Subcutaneous abdominal adipose tissue (tissue), 5 donors: Measurements from ENCODE around the gene CDH16.
A peak's percentile ranks its signal among the peaks of the same experiment; 100 is the strongest.
"Not testable (repeated sequence)": the region's sequence is repeated elsewhere in the genome, so short reads cannot be mapped to it uniquely, and the experiment has no call there.

Experiments
- H3K27ac ChIP-seq: one replicate; pipeline ENCODE4 v1.7.0; 2013; ENCODE audit warnings: low read depth, mild to moderate bottlenecking, inconsistent platforms, low read length, moderate library complexity
- H3K27me3 ChIP-seq, 5 donors: one replicate each; pipeline ENCODE4 v1.7.0; 2013; ENCODE audit warnings: low read length in 5 of 5, inconsistent platforms in 1 of 5; ENCODE audit not compliant: control insufficient read depth in 5 of 5, insufficient read depth in 4 of 5
- H3K36me3 ChIP-seq, 5 donors: one replicate each; pipeline ENCODE4 v1.7.0; 2013; ENCODE audit warnings: low read length in 5 of 5; ENCODE audit not compliant: control insufficient read depth in 5 of 5, insufficient read depth in 5 of 5
- H3K4me1 ChIP-seq, 5 donors: one replicate each; pipeline ENCODE4 v1.7.0; 2013; ENCODE audit warnings: low read length in 5 of 5, mild to moderate bottlenecking in 3 of 5, moderate library complexity in 1 of 5; ENCODE audit not compliant: control insufficient read depth in 5 of 5, insufficient read depth in 5 of 5
- H3K4me3 ChIP-seq, 5 donors: one replicate each; pipeline ENCODE4 v1.7.0; 2013; ENCODE audit warnings: low read length in 5 of 5, low read depth in 1 of 5
- H3K9ac ChIP-seq, 5 donors: one replicate each; pipeline ENCODE4 v1.7.0; 2013; ENCODE audit warnings: low read length in 5 of 5, mild to moderate bottlenecking in 4 of 5, moderate library complexity in 3 of 5
- H3K9me3 ChIP-seq, 5 donors: one replicate each; pipeline ENCODE4 v1.7.0; 2013; ENCODE audit warnings: low read length in 5 of 5; ENCODE audit not compliant: control insufficient read depth in 5 of 5
- donor health status: healthy.
- donor health status: healthy.
- donor health status: healthy.
- donor health status: healthy.
- donor health status: healthy.

The CDH16 gene

DNA sequence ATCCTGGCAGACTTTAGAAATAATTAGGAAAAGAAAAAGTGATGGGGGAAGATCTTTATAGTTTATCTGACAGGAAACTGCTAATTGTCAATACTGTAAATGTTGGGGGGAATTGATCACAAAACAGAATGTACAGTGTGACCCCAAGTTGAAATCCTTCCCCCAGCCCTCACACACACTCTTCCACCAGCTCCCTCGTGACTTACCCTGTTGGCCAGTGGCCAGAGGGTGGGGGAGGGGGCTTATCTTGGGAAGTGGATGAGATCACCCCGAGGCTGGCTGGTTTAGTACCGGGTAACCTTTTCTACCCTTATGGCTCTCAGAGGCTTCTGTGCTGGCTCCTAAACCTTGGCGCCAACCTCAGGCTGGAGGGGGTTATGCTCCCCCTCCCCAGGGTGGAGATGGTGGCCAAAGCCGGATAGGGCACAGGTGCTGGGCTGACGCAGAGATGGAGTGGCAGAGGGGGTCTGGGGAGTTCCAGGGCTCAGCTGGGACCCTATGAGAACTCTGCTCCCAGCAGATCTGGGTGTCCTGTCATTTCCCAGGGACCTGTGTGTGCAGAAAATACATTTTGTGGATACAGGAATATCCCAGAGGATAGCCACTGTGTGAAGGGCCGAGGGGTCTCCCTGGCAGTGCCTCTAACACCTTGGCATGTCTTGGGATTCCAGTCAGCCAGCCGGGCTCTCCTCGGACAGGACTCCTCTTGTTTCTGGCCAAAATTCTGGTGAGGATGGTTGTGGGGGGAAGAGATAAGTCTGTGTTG, 18.6 kb downstream of the CDH16 start:
- Histone ChIP-seq H3K9ac (no peak overlapping the region), H3K27ac (no peak overlapping the region), H3K4me1 (peaks cover 3 to 29% (median 13%) of the 10 kb centered on the region in 5 donors), H3K27me3 (peaks cover 0 to 2% (median 0%) of the 10 kb centered on the region in 5 donors), H3K9me3 (no peaks in the 10 kb centered on the region), H3K4me3 (no peak overlapping the region), H3K36me3 (peaks cover 0 to 4% (median 0%) of the 10 kb centered on the region in 5 donors)

DNA sequence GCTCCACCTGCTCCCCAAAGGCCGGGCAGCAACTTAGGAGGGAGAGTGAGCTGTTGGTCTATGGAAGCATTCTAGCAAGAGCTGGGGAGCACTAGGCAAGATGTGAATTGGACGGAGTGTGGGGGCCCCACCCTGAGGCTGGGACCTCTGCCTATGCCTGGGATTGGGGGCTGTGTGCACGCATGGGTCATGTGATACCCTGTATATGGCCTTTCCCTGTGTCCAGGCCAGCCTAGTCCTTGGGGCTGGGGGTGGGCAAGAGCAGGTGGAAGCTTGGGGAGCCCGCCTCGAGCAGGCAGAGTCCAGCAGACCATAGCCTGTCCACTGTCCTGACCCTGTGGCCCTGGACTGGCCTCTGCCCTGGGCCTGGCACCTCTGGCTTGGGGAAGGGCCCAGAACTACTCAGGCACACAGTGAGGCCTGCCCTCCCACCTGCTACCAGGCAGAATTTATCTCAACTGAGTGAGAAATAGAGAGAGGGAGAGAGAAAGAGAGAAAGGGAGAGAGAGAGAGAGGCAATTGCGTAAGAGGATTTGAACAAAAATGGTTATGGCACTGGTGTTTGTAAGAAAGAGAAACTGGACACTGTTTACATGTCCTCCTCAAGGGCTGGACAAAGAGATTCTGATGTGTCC, 19.3 kb downstream of the CDH16 start:
- no peak overlapping the region for H3K9ac ChIP-seq
- H3K36me3 ChIP-seq: peaks cover 0 to 4% (median 0%) of the 10 kb centered on the region in 5 donors
- no peak overlapping the region for H3K4me3 ChIP-seq
- no peaks in the 10 kb centered on the region for H3K27me3 ChIP-seq
- H3K4me1 ChIP-seq: peaks cover 3 to 29% (median 13%) of the 10 kb centered on the region in 5 donors
- H3K27ac ChIP-seq: no peak overlapping the region
- H3K9me3 ChIP-seq: no peaks in the 10 kb centered on the region

DNA sequence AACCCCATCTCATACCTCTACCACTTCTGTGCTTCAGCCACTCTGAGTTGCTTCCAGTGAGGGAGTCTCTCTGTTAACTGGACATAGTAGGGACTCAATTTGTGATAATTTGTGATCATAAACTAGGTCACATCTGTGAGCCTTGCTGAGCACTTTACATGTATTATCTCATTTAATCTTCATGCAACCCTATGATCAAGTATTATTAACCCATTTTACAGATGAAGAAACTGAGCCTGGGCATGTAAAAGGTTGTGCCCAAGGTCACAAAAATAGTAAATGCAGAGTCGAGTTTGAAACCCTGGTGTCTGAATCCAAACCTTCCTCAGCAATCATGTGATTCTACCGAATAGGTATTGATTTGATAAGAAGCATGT, 19.8 kb downstream of the CDH16 start:
- peaks cover 0 to 6% (median 2%) of the 10 kb centered on the region in 5 donors for H3K36me3 ChIP-seq
- no peak overlapping the region for H3K27ac ChIP-seq
- no peak overlapping the region for H3K4me3 ChIP-seq
- H3K27me3 ChIP-seq: no peaks in the 10 kb centered on the region
- H3K9ac ChIP-seq: no peak overlapping the region
- H3K4me1 ChIP-seq: peaks cover 3 to 29% (median 13%) of the 10 kb centered on the region in 5 donors
- H3K9me3 ChIP-seq: no peaks in the 10 kb centered on the region

DNA sequence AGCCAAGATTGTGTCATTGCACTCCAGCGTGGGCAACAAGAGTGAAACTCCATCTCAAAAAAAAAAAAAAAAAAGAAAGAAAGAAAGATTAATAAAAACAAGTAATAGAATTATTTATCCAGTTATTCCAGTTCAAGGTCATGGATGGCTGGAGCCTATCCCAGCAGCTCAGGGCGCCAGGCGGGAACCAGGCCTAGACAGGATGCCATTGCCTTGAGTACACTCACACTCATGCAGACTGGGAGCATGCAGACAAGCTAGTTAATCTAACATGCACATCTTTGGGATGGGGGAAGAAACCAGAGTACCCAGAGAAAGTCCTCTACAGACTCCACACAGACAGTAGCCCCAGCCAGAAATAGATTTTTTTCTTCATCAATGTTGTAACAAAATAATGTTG, 20.5 kb downstream of the CDH16 start:
- H3K36me3 ChIP-seq: peaks cover 0 to 6% (median 2%) of the 10 kb centered on the region in 5 donors
- H3K9ac ChIP-seq: no peak overlapping the region
- H3K27me3 ChIP-seq: no peaks in the 10 kb centered on the region
- no peak overlapping the region for H3K4me3 ChIP-seq
- H3K9me3 ChIP-seq: no peaks in the 10 kb centered on the region
- no peak overlapping the region for H3K27ac ChIP-seq
- peaks cover 3 to 29% (median 13%) of the 10 kb centered on the region in 5 donors for H3K4me1 ChIP-seq

DNA sequence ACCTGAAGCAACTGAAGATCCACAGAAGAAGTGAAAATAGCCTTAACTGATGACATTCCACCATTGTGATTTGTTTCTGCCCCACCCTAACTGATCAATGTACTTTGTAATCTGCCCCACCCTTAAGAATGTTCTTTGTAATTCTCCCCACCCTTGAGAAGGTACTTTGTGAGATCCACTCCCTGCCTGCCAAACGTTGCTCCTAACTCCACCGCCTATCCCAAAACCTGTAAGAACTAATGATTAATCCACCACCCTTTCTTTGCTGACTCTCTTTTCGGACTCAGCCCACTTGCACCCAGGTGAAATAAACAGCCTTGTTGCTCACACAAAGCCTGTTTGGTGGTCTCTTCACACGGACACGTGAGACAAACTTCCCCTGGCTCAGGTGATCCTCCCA, 22.0 kb downstream of the CDH16 start:
- H3K27ac ChIP-seq, H3K4me3 ChIP-seq, H3K27me3 ChIP-seq, H3K9ac ChIP-seq, H3K9me3 ChIP-seq, H3K36me3 ChIP-seq: not testable (repeated sequence)
- peaks cover 3 to 29% (median 13%) of the 10 kb centered on the region in 5 donors for H3K4me1 ChIP-seq

DNA sequence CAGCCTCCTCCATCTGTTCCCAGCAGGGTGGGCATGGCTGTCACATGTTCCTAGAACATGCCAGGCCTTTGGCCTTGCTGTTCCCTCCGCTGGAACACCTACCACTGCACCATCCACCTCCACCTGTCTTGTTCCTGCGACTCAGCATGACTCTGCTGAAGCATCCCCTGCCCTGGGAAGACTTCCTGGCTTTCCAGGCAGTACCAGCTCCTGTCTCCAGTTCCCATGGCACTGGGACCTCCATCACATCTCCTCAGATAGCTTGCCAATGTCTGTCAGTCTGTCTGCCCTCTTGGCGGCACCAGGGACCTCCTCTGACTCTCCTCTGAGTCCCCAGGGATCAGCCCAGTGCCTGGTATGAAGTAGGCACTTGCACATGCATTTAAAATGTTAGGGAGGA, 22.7 kb downstream of the CDH16 start:
- H3K4me3 ChIP-seq: no peak overlapping the region
- H3K36me3 ChIP-seq: peaks cover 0 to 9% (median 4%) of the 10 kb centered on the region in 5 donors
- H3K27me3 ChIP-seq: no peaks in the 10 kb centered on the region
- no peaks in the 10 kb centered on the region for H3K9me3 ChIP-seq
- H3K4me1 ChIP-seq: peaks cover 3 to 24% (median 13%) of the 10 kb centered on the region in 5 donors
- peak overlapping the region in 1 of 5 donors; percentile 1 for H3K9ac ChIP-seq
- H3K27ac ChIP-seq: no peak overlapping the region

DNA sequence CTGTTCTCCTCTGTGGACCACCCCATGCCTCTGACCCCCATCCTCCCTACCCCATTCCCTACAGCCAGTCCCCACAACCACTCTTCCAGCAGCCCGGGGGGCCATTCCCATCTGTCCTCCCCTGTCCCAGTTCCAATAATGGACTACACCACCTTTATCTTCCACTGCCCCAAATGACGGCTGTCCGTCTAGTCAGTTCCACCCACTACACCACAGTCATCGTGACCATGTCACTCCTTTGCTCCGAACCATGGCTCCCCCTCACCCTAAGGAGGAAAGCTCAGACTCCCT, 23.1 kb downstream of the CDH16 start:
- H3K27me3 ChIP-seq: no peaks in the 10 kb centered on the region
- H3K36me3 ChIP-seq: peaks cover 0 to 9% (median 4%) of the 10 kb centered on the region in 5 donors
- no peaks in the 10 kb centered on the region for H3K9me3 ChIP-seq
- peak overlapping the region in 1 of 5 donors; percentile 1 for H3K9ac ChIP-seq
- H3K27ac ChIP-seq: no peak overlapping the region
- H3K4me1 ChIP-seq: peaks cover 3 to 20% (median 12%) of the 10 kb centered on the region in 5 donors
- no peak overlapping the region for H3K4me3 ChIP-seq

DNA sequence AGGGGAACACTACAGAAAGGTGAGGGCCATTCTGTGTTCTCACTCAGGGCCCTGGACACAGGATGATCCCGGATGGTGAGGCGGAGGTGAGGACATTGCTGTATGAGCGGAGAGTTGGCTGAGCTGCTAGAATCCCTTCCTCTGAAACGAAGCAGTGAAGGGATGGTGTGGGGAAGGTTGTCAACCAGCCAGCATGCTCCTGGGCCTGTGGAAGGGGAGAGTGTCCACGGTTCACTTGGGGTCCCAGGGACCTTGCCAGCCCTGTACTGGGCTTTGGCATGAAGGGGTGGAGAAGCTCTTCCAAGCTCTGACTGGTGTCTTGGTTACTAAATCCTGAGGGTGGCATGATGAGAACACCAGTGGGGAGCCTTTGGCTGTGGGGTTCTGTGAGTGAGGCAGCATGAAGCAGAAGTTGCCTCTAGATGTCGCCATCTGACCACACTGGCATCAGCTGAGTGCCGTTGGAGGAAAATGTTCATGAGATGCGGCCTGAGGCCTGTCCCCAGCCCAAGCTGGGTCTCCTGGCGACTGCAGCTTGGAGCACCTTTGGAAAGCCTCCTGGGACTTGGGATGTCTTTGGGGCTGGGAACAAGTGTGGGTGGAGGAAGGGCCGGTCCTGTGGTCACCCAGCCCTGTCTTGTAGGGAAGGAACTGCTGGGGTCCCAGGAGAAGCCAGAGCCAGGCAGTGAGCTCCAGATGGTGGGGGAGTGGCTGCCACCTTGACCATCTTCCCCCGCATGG, 23.6 kb downstream of the CDH16 start:
- Histone ChIP-seq H3K27me3 (no peaks in the 10 kb centered on the region), H3K4me3 (no peak overlapping the region), H3K36me3 (peaks cover 0 to 9% (median 4%) of the 10 kb centered on the region in 5 donors), H3K9ac (no peak overlapping the region), H3K4me1 (peaks cover 3 to 16% (median 9%) of the 10 kb centered on the region in 5 donors), H3K9me3 (no peaks in the 10 kb centered on the region), H3K27ac (no peak overlapping the region)

DNA sequence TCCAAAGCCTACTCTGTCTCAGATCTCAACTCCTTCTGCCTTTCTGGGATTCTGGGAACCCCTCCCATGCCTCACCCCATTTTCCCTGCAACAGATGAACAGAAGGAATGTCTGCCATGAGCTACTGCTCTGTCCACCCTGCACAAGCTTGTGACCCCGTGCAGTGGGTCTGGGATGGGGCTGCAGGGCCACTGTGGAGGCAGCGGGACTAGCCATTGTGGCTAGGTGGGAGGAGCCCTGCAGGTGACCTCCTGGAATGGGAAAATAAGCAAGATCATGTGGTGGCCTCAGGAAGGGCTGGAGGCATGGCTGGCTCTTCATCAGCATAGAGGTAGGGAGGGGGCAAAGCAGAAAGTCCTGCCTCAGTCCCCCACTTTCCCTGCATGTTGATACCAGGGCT, 24.6 kb downstream of the CDH16 start:
- H3K4me1 ChIP-seq: peaks cover 0 to 5% (median 0%) of the 10 kb centered on the region in 5 donors
- peaks cover 0 to 9% (median 4%) of the 10 kb centered on the region in 5 donors for H3K36me3 ChIP-seq
- no peak overlapping the region for H3K27ac ChIP-seq
- H3K9me3 ChIP-seq: no peaks in the 10 kb centered on the region
- H3K9ac ChIP-seq: no peak overlapping the region
- no peaks in the 10 kb centered on the region for H3K27me3 ChIP-seq
- no peak overlapping the region for H3K4me3 ChIP-seq

DNA sequence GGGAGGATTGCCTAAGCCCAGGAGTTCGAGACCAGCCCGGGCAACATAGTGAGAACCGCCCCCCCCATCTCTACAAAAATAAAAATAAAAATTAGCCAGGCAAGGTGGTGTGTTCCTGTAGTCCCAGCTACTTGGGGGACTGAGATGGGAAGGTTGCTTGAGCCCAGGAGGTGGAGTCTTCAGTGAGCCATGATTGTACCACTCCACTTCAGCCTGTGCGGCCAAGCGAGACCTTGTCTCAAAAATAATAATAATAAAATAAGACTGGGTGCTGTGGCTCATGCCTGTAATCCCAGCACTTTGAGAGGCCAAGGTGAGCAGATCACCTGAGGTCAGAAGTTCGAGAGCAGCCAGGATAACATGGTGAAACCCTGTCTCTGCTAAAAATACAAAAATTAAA, 26.9 kb downstream of the CDH16 start:
- H3K36me3 ChIP-seq: peaks cover 4 to 12% (median 8%) of the 10 kb centered on the region in 5 donors
- H3K9ac ChIP-seq: no peak overlapping the region
- no peak overlapping the region for H3K4me3 ChIP-seq
- no peak overlapping the region for H3K27ac ChIP-seq
- peaks cover 0 to 6% (median under 1%) of the 10 kb centered on the region in 5 donors for H3K4me1 ChIP-seq
- H3K27me3 ChIP-seq: no peaks in the 10 kb centered on the region
- no peaks in the 10 kb centered on the region for H3K9me3 ChIP-seq
